HG02884 (cell line): ENCODE measurements around the gene MSI2.

ENCODE experiments used
- ATAC-seq: cut with Tn5 transposase; IDR thresholded peaks from one replicate; pipeline ENCODE4 v1.9.1; 2021; ENCODE audit warnings: mild to moderate bottlenecking, moderate library complexity; ENCODE audit not compliant: unreplicated experiment

Gene MSI2

GRCh38 chr17:57721967-57722703 is 465.8 kb downstream of the MSI2 start:
- ATAC-seq = no peak

- no peak for ATAC-seq
Measured at GRCh38 chr17:57722704-57723043, 466.4 kb downstream of the MSI2 start.

- ATAC-seq = no peak
Measured at GRCh38 chr17:57723427-57724025, 467.2 kb downstream of the MSI2 start.

- peak; percentile 80 for ATAC-seq
Measured at GRCh38 chr17:57724026-57724728, 467.9 kb downstream of the MSI2 start.

GRCh38 chr17:57724729-57725125 is 468.4 kb downstream of the MSI2 start:
- no peak for ATAC-seq

- no peak for ATAC-seq
Measured at GRCh38 chr17:57726213-57726790, 470.0 kb downstream of the MSI2 start.

- no peak for ATAC-seq
Measured at GRCh38 chr17:57726838-57727237, 470.5 kb downstream of the MSI2 start.

GRCh38 chr17:57727630-57728175 is 471.4 kb downstream of the MSI2 start:
- ATAC-seq = no peak

GRCh38 chr17:57730026-57730701 is 473.8 kb downstream of the MSI2 start:
- ATAC-seq = no peak

GRCh38 chr17:57732062-57732461 is 475.7 kb downstream of the MSI2 start:
- no peak for ATAC-seq

- no peak for ATAC-seq
Measured at GRCh38 chr17:57733085-57733484, 476.8 kb downstream of the MSI2 start.
